GM18499 (cell line): Measurements from ENCODE around the gene OR6B1.

Experiments
- ATAC-seq: cut with Tn5 transposase; IDR thresholded peaks from one replicate; pipeline ENCODE4 v1.9.1; 2021; ENCODE audit warnings: moderate number of reproducible peaks; ENCODE audit not compliant: insufficient read depth, unreplicated experiment

OR6B1 gene

DNA sequence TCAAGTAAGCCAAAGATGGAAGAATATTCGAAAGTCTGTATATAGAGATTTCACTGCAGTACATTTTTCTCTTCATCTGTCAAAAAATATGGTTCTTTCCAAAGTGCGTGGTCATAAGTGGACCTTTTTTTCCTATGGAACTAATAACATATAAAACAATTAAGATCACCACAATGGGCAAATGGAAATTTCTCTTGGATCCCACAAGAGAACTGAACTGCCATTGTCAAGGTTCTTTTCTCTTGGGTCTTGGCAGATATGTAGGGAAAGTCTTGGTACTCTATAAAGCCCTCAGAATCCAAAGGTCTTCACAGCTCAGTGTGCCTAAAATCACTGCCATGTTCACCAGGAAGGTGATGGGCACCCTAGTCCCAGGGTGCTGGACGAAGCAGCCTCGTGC lies at the start of gene OR6B1:
Gene OR6B1, plus strand, starts transcription at position 301 of the 400 bp plus-strand sequence. CDS start 3,677 bp downstream, outside the sequence.
- ATAC-seq: no peak

- ATAC-seq: no peak
These were observed 46.7 kb upstream of the OR6B1 start for GRCh38 chr7:143953421-143953820.

DNA sequence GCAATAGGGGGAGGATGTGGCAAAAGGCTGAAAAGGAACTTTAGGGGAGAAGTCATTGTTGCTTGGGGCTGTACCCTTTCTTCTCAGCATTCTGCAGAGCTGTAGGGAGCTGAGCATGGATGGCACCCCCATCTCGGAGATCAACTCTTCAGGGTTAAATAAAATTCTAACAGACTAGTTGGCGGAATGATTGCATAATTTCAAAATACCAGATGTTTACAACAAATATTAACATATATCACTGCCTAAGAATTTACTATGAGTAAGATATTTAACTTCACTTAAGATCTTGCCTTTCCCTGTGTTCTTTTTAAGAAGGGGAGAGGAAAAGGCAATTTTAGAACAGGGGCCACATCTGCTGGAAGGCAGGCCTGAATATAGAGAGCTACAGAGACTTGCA lies 46.0 kb upstream of the OR6B1 start:
- ATAC-seq: no peak

DNA sequence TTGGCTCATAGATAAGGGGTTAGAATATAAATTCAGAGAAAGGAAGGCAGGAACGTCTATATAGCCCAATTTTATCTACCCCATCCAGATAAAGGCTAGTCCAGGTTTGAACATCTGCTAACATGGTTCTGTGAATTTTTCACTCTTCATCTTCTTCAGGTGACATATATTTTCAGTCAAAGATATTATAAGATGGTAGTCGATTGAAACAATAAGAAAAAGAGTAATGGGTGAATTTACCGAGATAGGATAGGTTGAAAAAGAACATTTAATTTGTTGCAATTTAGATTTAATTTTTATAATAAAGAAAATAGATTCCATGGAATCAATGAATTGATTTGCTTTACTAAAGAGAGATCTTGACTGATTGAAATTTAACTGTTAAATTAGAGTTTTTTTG lies 45.6 kb upstream of the OR6B1 start, which contains the start of gene OR2F1:
Gene OR2F1, plus strand, starts transcription at position 301 of the 400 bp plus-strand sequence. CDS start 5,127 bp downstream, outside the sequence.
- no peak for ATAC-seq

GRCh38 chr7:143958781-143959180 lies 41.3 kb upstream of the OR6B1 start:
- ATAC-seq: no peak

DNA sequence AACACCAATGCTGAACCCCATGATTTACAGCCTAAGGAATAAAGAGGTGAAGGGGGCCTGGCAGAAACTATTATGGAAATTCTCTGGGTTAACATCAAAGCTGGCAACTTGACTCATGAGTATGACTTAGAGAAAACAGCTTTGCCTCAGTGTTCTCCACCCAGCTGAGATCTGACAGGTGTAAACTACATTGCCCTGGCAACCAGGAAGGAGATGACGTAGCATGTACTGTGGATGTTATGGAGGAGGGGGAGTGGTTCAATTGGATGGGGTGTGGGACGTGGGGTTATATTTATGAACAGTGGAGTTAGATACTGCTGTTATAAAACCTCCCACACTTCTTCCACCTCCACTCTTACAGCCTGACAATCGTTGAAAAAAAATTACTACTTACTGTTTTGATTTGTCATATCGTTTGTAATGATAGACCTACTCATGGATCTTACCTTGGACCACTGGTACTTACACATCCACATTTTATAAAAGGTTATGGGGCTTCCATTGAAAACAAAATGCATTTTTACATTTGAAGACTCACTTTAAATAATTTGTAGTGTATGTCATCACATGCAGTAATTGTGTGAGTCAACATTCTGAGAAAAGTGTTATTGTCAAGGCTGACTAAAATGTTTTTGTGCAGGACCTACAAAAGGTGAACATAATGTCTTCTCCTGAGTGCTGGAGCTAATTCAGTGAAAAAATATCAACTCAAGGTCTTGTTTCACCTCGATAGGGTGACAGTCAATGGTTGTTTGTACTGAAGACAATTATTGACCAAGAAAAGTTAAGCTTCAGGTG lies 39.1 kb upstream of the OR6B1 start:
- no peak for ATAC-seq

GRCh38 chr7:143965280-143965679 lies 34.8 kb upstream of the OR6B1 start:
- no peak for ATAC-seq

DNA sequence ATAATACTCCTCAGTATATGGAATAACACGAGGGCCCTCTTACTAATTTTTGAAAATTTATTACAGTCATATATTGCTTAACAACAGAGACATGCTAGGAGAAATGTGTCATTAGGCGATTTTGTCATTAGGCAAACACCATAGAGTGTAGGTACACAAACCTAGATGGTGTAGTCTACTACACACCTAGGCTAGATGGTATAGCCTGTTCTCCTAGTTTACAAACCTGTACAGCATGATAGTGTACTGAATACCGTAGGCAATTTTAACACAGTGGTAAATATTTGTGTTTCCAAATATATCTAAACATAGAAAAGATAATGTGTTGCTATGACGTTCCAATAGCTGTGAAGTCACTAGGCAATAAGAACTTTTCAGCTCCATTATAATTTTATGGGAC lies 32.7 kb upstream of the OR6B1 start:
- ATAC-seq: no peak

- ATAC-seq: no peak
These were observed 26.2 kb upstream of the OR6B1 start for GRCh38 chr7:143973870-143974416.

- ATAC-seq: no peak
These were observed 25.7 kb upstream of the OR6B1 start for GRCh38 chr7:143974459-143974858.

DNA sequence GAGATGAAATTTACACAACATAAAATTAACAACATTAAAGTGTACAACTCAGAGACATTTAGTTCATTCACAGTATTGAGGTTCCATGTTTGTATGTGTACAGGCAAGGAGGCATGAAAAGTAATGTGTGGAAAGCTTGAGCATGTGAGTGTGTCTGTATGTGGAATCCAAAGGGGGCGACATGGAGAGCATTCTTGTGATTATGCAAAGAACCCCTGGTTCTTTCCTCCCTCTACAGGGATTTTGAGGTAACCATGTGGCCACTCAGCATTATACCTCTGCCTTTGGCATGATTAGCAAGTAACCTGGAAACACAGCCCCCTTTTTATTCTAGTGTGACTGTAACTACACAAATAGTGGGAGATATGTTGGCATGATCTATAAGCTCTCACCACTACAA lies 24.5 kb upstream of the OR6B1 start:
- ATAC-seq: no peak

DNA sequence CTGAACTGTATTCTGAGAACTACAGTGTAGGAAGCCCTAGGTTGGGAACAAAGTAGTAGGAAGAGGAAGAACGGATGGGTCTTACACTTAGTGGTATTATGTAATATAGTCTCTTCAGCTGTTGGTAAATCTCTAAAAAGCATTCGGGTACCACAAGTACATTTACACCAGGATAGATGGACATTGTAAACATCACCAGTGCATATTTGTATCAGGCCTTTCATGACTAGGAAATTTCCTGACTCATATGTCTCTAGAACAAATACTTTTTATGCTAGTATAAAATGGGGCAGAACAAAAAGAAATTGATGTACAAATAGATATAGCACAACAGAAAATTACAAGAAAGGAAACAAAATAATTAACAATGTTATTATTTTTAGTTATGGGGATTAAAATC lies 21.5 kb upstream of the OR6B1 start:
- ATAC-seq: no peak

DNA sequence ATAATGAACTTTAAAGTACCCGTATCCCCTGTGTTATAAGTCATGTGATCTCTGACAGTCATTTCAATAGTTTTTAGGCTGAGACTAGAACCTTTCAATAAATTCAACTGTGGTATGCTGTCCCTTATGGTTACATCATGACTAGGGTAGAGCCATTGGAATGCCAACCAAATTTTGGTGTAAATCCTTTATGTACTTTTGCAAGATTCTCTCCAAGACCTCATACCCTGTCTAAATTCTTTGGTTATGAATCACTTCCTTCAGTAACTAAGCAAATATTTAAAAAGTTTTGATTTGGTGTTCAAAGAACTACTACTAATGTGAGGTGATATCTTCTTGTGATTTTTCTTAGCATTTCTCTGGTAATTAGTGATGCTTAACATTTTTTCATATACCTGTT lies 20.8 kb upstream of the OR6B1 start:
- ATAC-seq: no peak

DNA sequence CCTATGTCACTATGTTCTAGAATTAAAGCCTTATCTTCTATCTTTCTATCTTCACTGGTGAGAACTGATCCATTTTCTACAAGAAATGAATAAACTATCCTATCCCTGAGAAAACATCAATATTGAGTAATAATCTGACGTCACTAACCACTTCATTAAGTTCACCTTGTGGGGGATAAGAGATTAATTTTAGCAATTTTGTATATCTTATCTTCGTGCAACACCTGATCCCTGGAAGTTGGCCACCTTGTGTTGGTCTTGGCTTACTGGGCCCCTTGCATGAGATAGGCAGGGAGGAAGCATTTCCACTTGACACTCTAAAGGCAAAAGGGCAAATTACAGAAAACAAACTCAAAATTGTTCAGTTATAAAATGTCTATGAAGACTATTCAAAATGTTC lies 20.1 kb upstream of the OR6B1 start:
- ATAC-seq: no peak

DNA sequence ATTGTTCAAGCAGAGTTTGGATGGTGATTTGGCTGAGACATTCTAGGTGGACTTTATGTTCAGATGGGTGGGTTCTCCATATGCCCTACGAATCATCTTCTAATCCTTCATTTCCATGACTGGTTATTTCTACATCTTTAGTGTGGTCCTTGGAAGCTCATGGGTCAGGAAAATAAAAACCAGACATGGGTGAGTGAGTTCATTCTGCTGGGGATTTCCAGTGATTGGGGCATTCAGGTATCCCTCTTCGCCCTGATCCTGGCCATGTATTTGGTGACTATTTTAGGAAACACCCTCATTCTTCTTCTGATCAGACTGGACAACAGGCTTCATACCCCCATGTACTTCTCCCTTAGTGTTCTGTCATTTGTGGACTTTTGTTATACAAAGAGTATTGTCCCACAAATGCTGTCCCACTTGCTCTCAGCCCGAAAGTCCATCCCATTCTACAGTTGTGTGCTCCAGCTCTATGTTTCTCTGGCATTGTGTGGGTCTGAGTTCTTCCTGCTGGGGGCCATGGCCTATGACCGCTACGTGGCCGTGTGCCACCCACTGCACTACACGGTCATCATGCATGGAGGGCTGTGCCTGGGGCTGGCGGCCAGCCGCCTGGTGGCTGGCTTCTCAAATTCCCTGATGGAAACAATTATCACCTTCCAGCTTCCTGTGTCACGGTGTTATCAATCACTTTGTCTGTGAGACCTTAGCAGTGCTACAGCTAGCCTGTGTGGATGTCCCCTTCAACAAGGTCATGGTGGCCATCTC lies 19.2 kb upstream of the OR6B1 start:
- ATAC-seq: no peak

DNA sequence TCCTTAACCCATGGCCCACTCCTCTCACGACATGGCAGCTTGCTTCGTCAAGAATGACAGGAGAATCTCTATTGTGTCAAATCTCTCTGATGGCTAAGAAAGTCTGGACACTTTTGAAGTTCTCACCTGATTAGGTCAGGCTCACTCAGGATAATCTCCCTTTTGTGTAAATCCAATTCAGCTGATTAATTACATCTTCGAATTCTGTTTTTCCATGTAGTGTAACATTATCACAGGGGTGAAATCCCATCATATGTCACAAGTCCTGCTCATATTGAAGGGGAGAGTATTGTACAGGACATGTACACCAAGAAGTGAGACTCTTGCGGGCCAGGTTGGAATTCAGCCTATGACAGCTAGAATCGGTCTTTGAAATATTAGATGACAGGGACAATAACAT lies 16.2 kb upstream of the OR6B1 start:
- ATAC-seq: no peak

- ATAC-seq: no peak
These were observed 12.6 kb upstream of the OR6B1 start for GRCh38 chr7:143987513-143987912.

- ATAC-seq: no peak
These were observed 11.0 kb upstream of the OR6B1 start for GRCh38 chr7:143988976-143989745.

DNA sequence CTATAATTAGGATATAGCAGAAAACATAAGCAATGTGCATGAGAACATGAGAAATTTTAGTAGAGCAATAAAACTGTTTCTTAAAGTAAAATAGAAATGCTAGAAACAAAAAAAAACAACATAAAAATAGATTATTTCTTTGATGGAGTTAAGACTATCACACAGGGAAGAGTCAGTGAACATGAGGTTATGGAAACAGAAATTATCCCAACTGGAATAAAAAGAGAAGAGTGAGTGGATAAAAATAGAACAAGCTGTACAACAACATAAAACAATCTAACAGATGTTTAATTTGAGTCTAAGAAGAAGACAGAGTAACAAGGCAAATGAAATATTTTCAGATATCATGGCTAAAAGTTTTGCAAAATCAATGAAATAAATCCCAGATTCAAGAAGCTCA lies 7.5 kb upstream of the OR6B1 start:
- no peak for ATAC-seq

GRCh38 chr7:143993924-143994323 lies 6.2 kb upstream of the OR6B1 start:
- no peak for ATAC-seq

GRCh38 chr7:144001543-144001942 lies 1.4 kb downstream of the OR6B1 start:
- no peak for ATAC-seq
